Activated T-helper 1 cell treated with anti-CD3 and anti-CD28 coated beads, Interleukin-12 subunit alpha, Interleukin-12 subunit beta, Interleukin-2, Interleukin-4 antibody, amounts not matched to agents 30 ng/mL and 10 ng/mL and 1 ng/mL, durations not matched to agents 14 hours and 24 hours and 36 hours (primary cell): ENCODE measurements around the gene KIF25. TPM values are rescaled to one million over a fixed set of nuclear protein-coding genes. Genes with fewer than 3 reads are reported as not detected.

ENCODE experiments used
- DNase-seq: peaks from one replicate; pipeline ENCODE4 v3.0.0; 2021; ENCODE audit warnings: low spot score
- H3K27ac Mint-ChIP-seq: one replicate; pipeline ENCODE4 v1.8.0; 2021; ENCODE audit warnings: mild to moderate bottlenecking, mixed read lengths
- H3K27me3 Mint-ChIP-seq: one replicate; pipeline ENCODE4 v1.8.0; 2022; ENCODE audit warnings: mild to moderate bottlenecking, moderate library complexity, mixed read lengths; ENCODE audit not compliant: insufficient read depth
- H3K36me3 Mint-ChIP-seq: one replicate; pipeline ENCODE4 v1.8.0; 2021; ENCODE audit warnings: low read depth, mixed read lengths
- H3K4me1 Mint-ChIP-seq: one replicate; pipeline ENCODE4 v1.8.0; 2021; ENCODE audit warnings: low read depth, mixed read lengths
- H3K4me3 Mint-ChIP-seq: one replicate; pipeline ENCODE4 v1.8.0; 2021; ENCODE audit warnings: mild to moderate bottlenecking, moderate library complexity, mixed read lengths
- H3K9me3 Mint-ChIP-seq: one replicate; pipeline ENCODE4 v1.8.0; 2021; ENCODE audit warnings: mixed read lengths
- intact Hi-C: fragments of 100-400 bp; cut with micrococcal nuclease; formaldehyde crosslinking; loops from one replicate; pipeline ENCODE4 v1.15.1; 2024
- total RNA-seq: library from RNA; stranded (reverse); gene quantifications from 2 replicates; pipeline ENCODE4 v1.2.3, GENCODE V29; 2022

Gene KIF25
- total RNA-seq, 1 donor from 2014 or later, result not detected

- no peak overlapping the region for H3K27ac Mint-ChIP-seq
- no peaks in the 10 kb centered on the region for H3K4me1 Mint-ChIP-seq
- H3K9me3 Mint-ChIP-seq, result peaks cover 7% of the 10 kb centered on the region
- H3K36me3 Mint-ChIP-seq, result no peaks in the 10 kb centered on the region
- intact Hi-C loops, result no loop called here
- no peak overlapping the region for H3K4me3 Mint-ChIP-seq
- no peak for DNase-seq
- no peaks in the 10 kb centered on the region for H3K27me3 Mint-ChIP-seq
Observed at GRCh38 chr6:168088161-168089053, 90.9 kb downstream of the KIF25 start.

DNA sequence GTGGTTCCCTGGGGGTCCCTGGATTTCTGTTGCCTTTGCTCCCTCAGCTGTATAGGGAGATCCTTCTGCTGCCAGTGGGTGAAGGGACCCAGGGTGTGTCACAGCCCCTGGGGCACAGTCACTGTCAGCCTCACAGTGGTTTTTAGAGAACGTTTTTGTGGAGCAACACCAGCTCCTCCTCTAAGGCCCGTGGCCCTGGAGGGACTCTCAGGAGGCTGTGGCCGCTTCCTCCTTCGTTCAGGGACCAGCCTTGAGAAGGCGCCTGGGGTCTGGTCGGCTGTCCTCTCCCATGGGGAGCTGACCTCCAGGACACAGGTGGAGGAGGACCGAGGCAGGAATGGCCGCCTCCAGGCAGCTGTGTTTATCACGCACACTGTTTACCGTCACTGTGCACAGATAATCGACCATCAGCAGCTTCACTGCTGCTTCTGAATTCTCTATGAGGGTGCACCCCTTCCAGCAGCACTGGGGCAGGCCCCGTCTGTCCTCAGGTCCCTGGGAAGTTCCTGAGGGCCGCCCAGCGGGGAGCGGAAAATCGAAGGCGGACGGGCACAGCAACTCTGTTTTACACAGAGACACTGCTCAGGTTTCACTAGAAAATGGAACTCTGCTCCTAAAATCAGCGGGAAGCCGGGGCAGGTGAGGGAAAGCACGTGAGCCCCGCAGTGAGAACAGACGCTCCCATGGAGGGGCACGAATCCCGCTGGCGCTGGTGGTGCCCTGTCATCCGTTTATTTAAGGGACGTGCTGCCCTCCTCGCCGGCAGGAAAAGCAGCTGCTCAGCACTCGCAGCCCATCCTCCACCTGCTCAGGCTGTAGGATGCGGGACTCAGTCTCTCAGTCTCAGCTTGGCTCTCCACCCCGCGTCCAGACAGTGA lies 92.0 kb downstream of the KIF25 start:
- no peaks in the 10 kb centered on the region for H3K4me1 Mint-ChIP-seq
- H3K9me3 Mint-ChIP-seq, result peaks cover 7% of the 10 kb centered on the region
- no peak overlapping the region for H3K4me3 Mint-ChIP-seq
- H3K27me3 Mint-ChIP-seq, result no peaks in the 10 kb centered on the region
- no peaks in the 10 kb centered on the region for H3K36me3 Mint-ChIP-seq
- no peak overlapping the region for H3K27ac Mint-ChIP-seq
- intact Hi-C loops, result no loop called here
- no peak for DNase-seq

DNA sequence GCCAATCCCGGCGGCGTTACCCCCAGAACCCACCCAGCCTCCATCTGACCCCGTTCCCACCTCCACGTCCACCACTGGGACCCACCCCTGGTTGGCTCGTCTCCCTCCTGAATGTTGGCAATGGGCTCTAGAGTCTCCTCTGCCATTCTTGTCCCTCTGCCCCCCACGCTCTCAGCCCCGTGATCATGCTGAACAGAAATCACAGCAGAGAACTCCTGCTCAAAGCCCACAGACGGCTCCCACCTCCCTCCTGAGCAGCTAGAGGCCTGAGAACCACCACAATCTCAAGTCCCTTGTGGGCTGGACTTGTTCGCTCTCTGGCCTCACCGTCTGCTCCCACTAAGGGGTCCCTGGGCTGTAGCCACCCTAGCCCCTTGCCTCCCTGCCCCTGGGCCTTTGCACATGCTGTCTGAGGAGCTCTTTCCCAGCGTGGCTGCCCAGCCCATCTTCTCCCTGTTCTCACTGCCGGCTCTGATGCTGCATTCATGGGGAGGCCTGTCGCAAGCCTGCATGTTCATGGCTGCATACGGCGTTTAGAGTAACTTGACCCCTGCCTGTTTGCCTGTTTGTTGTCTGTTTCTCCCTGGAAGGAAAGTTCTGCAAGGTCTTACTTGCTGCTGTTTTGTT lies 92.7 kb downstream of the KIF25 start:
- H3K36me3 Mint-ChIP-seq, result no peaks in the 10 kb centered on the region
- H3K9me3 Mint-ChIP-seq, result peaks cover 7% of the 10 kb centered on the region
- no peaks in the 10 kb centered on the region for H3K27me3 Mint-ChIP-seq
- H3K4me1 Mint-ChIP-seq, result no peaks in the 10 kb centered on the region
- no peak for DNase-seq
- intact Hi-C loops, result no loop called here
- H3K4me3 Mint-ChIP-seq, result no peak overlapping the region
- no peak overlapping the region for H3K27ac Mint-ChIP-seq

DNA sequence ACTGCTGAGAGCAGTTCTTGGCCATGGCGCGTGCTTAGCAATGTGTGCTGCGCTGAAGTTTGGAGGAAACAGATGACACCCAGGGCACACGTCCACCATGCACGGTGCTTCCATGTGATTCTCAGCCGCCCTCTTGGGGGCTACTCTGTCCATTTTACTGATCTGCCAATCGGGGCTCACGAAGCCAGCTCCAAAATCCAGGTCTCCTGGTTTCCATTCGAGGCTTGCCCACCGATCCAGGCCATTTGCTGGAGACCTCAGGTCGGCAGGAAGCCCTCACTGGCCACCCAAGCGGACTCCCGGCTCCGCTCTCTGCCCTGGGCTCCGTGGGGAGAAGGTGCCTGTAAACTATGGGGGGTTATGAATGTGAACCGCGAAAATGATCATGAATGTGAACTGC lies 93.2 kb downstream of the KIF25 start:
- Mint-ChIP-seq H3K27me3 (no peaks in the 10 kb centered on the region), H3K4me1 (no peaks in the 10 kb centered on the region), H3K9me3 (peaks cover 7% of the 10 kb centered on the region), H3K36me3 (no peaks in the 10 kb centered on the region), H3K27ac (no peak overlapping the region), H3K4me3 (no peak overlapping the region)
- intact Hi-C loops, result no loop called here
- DNase-seq, result no peak

- H3K4me3 Mint-ChIP-seq, result no peak overlapping the region
- H3K36me3 Mint-ChIP-seq, result no peaks in the 10 kb centered on the region
- intact Hi-C loops, result no loop called here
- H3K9me3 Mint-ChIP-seq, result peaks cover 7% of the 10 kb centered on the region
- no peaks in the 10 kb centered on the region for H3K4me1 Mint-ChIP-seq
- no peak for DNase-seq
- H3K27ac Mint-ChIP-seq, result no peak overlapping the region
- no peaks in the 10 kb centered on the region for H3K27me3 Mint-ChIP-seq
Observed at GRCh38 chr6:168091381-168092264, 94.2 kb downstream of the KIF25 start.

DNA sequence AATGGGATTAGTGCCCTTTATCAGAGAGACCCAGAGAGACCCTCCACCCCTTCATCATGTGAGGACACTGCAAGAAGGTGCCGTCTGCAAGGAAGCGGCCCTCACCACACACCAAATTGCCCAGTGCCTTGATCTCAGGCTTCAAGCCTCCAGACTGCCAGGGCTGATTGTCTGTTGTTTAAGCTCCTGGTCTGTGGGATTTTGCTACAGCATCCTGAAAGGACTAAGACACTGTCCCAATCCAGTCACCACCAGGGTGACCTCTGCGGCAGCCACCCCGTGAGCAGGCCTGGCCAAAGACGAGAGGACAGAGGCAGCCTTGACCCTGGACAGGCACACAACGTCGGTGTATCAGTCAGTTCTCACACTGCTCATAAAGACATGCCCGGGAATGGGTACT lies 95.1 kb downstream of the KIF25 start:
- H3K9me3 Mint-ChIP-seq, result peaks cover 7% of the 10 kb centered on the region
- no peak overlapping the region for H3K27ac Mint-ChIP-seq
- intact Hi-C loops, result no loop called here
- no peaks in the 10 kb centered on the region for H3K27me3 Mint-ChIP-seq
- no peaks in the 10 kb centered on the region for H3K36me3 Mint-ChIP-seq
- H3K4me3 Mint-ChIP-seq, result no peak overlapping the region
- no peaks in the 10 kb centered on the region for H3K4me1 Mint-ChIP-seq
- DNase-seq, result no peak

- no peak overlapping the region for H3K4me3 Mint-ChIP-seq
- peaks cover 7% of the 10 kb centered on the region for H3K9me3 Mint-ChIP-seq
- intact Hi-C loops, result no loop called here
- no peak overlapping the region for H3K27ac Mint-ChIP-seq
- no peaks in the 10 kb centered on the region for H3K4me1 Mint-ChIP-seq
- no peaks in the 10 kb centered on the region for H3K36me3 Mint-ChIP-seq
- H3K27me3 Mint-ChIP-seq, result no peaks in the 10 kb centered on the region
- DNase-seq, result no peak
Observed at GRCh38 chr6:168093071-168093505, 95.6 kb downstream of the KIF25 start.

- no peak overlapping the region for H3K27ac Mint-ChIP-seq
- intact Hi-C loops, result no loop called here
- no peaks in the 10 kb centered on the region for H3K4me1 Mint-ChIP-seq
Observed at GRCh38 chr6:168093634-168094033, 96.2 kb downstream of the KIF25 start.

More at GRCh38 chr6:168093634-168094033, 96.2 kb downstream of the KIF25 start:
- no peak for DNase-seq
- H3K27me3 Mint-ChIP-seq, result no peaks in the 10 kb centered on the region
- H3K36me3 Mint-ChIP-seq, result no peaks in the 10 kb centered on the region
- no peak overlapping the region for H3K4me3 Mint-ChIP-seq
- peaks cover 7% of the 10 kb centered on the region for H3K9me3 Mint-ChIP-seq

Other genes with a start within 250 kb of the KIF25 start
- 70.1 and 75.9 TPM in 2 replicates for gene AFDN, start 170.8 kb upstream of the KIF25 start, total RNA-seq
- not detected in 2 replicates for gene FRMD1, start 81.5 kb downstream of the KIF25 start, total RNA-seq